IPS-NIHi7 (cell line): ENCODE data around the gene NUDT3.
"Not testable (repeated sequence)": the region's sequence is repeated elsewhere in the genome, so short reads cannot be mapped to it uniquely, and the experiment has no call there.

Experiments used
- DNase-seq: peaks from one replicate; pipeline ENCODE4 v3.0.0; 2012; ENCODE audit warnings: mixed read lengths; ENCODE audit errors: extremely low spot score

NUDT3 gene

DNA sequence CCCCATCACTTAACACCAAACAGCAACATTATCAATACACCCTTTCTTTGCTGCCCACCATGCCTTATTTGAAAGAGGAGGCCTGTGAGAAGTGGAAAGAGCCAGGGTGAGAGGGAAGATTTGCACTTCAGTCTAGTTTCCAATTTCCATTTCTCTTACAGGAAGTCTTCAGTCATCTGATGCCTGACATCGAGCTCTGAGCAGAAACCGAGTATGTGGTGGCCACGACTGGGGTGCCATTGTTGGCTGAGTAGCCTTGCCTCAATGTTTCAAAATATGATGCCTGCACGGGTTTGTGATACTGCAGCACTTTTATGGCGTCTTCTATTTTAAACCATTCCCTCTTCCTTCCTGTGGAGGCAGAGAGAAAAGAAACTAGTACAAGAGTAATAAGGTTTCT, 103.9 kb downstream of the NUDT3 start:
- no peak for DNase-seq

- DNase-seq, result no peak
Observed at GRCh38 chr6:34285448-34286164, 106.9 kb downstream of the NUDT3 start.

GRCh38 chr6:34284563-34285447, 107.7 kb downstream of the NUDT3 start:
- DNase-seq, result no peak

- no peak for DNase-seq
Observed at GRCh38 chr6:34281702-34282334, 110.7 kb downstream of the NUDT3 start.

GRCh38 chr6:34280216-34280615, 112.3 kb downstream of the NUDT3 start:
- DNase-seq, result no peak

DNA sequence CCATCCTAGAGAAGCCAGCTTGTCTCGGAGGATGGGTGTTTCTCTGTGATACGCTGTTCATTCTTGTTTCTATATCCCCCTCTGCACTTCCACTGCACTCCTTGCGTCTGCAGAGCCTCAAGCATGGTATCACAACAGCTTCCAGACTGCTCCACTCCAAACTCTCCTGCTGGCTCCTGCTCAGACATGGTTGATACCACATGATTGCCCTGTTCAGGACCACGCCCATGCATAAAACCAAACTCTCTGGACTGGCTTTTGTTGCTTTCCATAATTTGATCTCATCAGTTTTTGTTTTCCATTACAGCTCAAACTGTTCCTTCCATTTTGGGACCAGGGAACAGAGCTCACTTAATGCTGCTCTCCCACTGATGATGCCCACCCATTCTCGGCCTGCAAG, 113.6 kb downstream of the NUDT3 start:
- DNase-seq, result no peak

DNA sequence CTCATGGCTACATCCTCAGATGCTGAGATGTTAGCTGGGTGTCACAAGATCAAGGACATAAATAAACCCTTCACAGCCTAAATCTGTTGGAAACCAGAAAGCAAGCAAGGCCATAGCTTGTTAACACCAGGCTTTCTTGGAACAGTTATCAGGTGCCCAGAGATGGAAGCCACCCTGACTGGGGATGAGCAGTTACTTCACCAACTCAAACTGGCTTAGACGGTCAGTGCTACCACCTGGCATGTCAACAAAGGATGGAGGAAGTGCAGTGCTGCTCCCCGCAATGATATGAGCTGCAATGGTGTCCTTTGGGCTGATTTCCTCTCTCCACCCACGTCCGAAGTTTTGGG, 114.7 kb downstream of the NUDT3 start:
- no peak for DNase-seq

GRCh38 chr6:34276881-34277762, 115.3 kb downstream of the NUDT3 start:
- no peak for DNase-seq

- DNase-seq, result no peak
Observed at GRCh38 chr6:34276191-34276590, 116.3 kb downstream of the NUDT3 start.

DNA sequence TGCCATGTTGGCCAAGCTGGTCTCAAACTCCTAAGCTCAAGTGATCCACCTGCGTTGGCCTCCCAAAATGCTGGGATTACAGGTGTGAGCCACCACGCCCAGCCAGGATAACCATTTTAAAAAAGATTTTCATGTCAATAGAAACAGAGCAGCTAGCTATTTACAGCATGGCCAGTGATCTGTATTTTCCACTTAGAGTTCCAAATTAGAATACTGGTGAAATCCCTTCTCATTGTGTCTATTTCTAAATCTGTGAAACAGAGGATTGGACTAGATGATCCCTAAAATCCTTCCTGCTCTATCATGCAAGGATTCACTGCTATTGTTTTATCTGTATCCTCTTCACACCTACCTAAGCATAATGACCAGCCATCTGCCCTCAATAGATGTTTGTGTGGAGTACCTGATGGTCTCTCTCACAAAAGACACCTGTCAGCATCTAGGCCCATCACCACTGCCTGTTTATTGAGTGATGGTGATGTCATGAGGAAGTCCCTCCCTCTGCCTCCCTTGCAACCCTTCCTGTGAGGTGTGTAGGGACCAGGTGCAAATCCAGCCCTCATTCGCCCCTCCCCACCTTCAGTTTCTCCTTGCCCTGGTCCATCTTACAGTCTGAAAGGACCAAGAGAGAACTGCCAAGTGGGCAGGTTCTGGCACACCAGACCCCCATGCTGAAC, 117.2 kb downstream of the NUDT3 start:
- no peak for DNase-seq

DNA sequence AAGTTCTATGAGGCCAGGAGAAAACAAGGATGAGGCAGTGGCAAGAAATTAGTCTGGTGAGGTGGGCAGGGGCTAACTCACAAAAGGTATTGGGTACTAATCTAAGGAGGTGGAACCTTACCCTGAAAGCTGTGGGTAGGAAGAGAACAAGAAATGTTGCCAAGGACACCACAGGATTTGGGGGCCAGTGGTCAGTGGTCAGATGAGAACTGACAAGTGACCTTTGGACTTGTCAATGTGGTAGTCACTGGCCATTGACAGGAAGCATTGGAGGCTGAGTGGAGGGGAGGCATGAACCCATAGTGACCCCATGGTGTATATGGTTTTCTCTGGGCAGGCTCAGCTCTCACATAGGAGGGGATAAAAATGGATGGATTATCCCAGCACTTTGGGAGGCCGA, 118.3 kb downstream of the NUDT3 start:
- DNase-seq, result no peak

DNA sequence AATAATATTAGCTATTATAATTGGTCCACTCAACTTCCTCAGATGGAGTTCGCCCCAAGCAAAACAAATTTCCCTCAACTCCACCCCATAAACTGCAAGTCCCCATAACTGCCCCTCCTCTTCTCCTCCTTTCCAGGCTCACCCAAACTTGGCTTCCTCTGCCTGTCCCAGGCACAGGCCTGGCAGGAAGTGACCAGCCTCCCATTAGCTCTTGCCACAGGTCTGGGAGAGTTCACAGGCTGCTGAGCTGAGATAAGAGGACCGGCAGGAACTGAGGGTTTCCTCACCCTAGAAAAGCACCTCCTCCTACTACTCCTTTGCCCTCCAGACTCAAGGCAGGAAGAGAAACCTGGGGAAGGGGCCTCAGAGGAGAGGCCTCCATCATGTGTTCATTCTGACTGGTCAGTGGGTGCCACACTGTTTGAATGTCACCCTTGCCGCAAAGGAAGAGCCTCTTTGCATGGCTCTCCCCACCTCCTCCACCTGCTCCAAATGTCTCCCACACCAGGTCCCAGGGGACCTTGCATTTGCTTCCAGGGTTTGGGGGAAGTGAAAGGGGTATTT, 119.1 kb downstream of the NUDT3 start:
- peak; percentile 38 for DNase-seq

- DNase-seq, result peak; percentile 71
Observed at GRCh38 chr6:34272013-34272926, 120.2 kb downstream of the NUDT3 start.

DNA sequence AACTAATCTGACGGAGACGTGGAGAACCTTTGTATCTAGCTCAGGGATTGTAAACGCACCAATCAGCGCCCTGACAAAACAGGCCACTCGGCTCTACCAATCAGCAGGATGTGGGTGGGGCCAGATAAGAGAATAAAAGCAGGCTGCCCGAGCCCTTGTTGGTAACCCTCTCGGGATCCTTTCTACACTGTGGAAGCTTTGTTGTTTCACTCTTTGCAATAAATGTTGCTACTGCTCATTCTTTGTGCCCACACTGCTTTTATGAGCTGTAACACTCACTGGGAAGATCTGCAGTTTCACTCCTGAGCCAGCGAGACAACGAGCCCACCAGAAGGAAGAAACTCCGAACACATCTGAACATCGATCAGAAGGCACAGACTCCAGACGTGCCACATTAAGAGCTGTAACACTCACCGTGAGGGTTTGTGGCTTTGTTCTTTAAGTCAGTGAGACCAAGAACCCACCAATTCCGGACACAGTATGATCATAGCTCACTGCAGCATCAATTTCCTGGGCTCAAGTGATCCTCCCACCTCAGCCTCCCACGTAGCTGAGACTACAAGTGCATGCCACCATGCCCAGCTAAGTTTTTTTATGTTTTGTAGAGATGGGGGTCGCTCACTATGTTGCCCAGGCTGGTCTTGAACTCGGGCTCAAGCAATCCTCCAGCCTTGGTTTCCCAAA, 122.7 kb downstream of the NUDT3 start:
- DNase-seq, result not testable (repeated sequence)

DNA sequence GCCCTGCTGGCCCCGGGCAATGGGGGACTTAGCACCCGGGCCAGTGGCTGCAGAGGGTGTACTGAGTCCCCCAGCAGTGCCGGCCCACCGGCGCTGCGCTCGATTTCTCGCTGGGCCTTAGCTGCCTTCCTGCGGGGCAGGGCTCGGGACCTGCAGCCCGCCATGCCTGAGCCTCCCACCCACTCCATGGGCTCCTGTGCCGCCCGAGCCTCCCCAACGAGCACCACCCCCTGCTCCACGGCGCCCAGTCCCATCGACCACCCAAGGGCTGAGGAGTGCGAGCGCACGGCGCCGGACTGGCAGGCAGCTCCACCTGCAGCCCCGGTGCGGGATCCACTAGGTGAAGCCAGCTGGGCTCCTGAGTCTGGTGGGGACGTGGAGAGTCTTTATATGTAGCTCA, 123.3 kb downstream of the NUDT3 start:
- not testable (repeated sequence) for DNase-seq

DNA sequence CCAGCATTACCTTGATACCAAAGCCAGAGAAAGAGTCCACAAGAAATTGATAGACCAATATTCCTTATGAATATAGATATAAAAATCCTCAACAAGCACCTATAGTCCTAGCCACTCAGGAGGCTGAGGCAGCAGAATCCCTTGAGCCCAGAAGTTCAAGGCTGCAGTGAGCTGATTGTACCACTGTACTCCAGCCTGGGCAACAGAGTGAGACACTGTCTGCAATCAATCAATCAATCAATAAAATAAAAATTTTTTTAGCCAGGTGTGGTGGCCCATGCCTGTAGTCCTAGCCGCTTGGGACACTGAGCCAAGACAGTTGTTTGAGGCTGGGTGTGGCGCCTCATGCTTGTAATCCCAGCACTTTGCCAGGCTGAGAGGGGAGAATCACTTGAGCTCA, 124.7 kb downstream of the NUDT3 start:
- no peak for DNase-seq

DNA sequence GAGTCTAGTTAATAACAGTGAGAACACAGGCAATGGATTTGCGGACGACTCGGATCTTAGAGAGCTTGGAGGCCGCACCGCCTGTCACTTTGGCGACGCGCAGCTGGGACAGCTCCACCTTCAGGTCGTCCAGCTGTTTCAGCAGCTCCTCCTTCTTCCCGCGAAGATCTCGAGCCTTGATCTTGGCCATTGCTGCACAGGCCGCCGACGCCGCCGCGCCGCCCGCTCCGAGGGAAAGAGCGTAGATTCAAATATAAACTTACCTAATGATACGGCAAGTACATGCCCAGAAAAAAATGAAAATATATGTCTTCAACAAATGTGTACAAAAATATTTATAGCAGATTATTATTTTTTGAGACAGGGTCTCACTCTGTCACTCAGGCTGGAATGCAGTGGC, 129.0 kb downstream of the NUDT3 start:
- not testable (repeated sequence) for DNase-seq

GRCh38 chr6:34260576-34261267, 131.7 kb downstream of the NUDT3 start:
- DNase-seq, result no peak
